HepG2 (cell line): Measurements from ENCODE around the gene BCAS3. TPM values are rescaled to one million over a fixed set of nuclear protein-coding genes. Genes with fewer than 3 reads are reported as not detected.

Experiments used
- ATAC-seq: fragments of 200-7000 bp; cut with Tn5 transposase; 3 replicates; pipeline ENCODE4 v1.9.1; 2020; ENCODE audit warnings: mild to moderate bottlenecking, moderate library complexity
- BruUV-seq: library from RNA; stranded (reverse); fragments of 400-500 nt; replicated peaks from 2 replicates; lab custom pipeline; 2021; lab: Mats Ljungman, UMichigan
- CTCF ChIA-PET: fragments of 300-600 bp; formaldehyde crosslinking; extraction: SDS; loops from one replicate; lab custom pipeline; 2021; ENCODE audit warnings: low total read pairs, inconsistent platforms, low intra/inter-chr PET ratio; lab: Yijun Ruan, JAX
- POLR2A ChIA-PET: fragments of 350-600 bp; sonication (Branson Sonifier 250); formaldehyde crosslinking; loops from one replicate; lab custom pipeline; 2020; ENCODE audit warnings: antibody characterized with exemption, inconsistent platforms; lab: Yijun Ruan, JAX
- DNase-seq: peaks from one replicate; pipeline ENCODE4 v3.0.0-alpha.2; 2015; ENCODE audit warnings: low spot score
- FAIRE-seq: peaks from 3 replicates; lab custom pipeline; 2011; peaks lifted over from hg19 to GRCh38; lab: Jason Lieb, UNC
- H2AFZ ChIP-seq: one replicate; pipeline ENCODE4 v1.6.1; 2011; ENCODE audit warnings: low read length, inconsistent platforms
- H3K27ac ChIP-seq: fragments of 300-600 bp; 3 replicates; pipeline ENCODE4 v1.8.0; 2011; ENCODE audit warnings: mixed run types, mild to moderate bottlenecking, mixed read lengths, low read length, inconsistent platforms; ENCODE audit not compliant: insufficient read depth; ENCODE audit errors: extremely low read length
- H3K27me3 ChIP-seq, 2 experiments: fragments of 200-600 bp in 1 of 2; 2 replicates in 1 of 2; 3 replicates in 1 of 2; pipeline versions ENCODE4 v1.6.0 to v1.8.0; 2011; ENCODE audit warnings: low read length in 2 of 2, mild to moderate bottlenecking in 2 of 2, moderate library complexity in 2 of 2, inconsistent platforms in 1 of 2; ENCODE audit not compliant: insufficient read depth in 2 of 2, control insufficient read depth in 1 of 2
- H3K36me3 ChIP-seq, 2 experiments: fragments of 200-600 bp in 1 of 2; replicated peaks in 1 of 2; 2 replicates in 1 of 2; 3 replicates in 1 of 2; pipeline versions ENCODE4 v1.5.1 to v1.8.0; 2011; ENCODE audit warnings: low read length in 2 of 2, inconsistent platforms in 1 of 2; ENCODE audit not compliant: insufficient read depth in 2 of 2, control insufficient read depth in 1 of 2
- H3K4me1 ChIP-seq: 2 replicates; pipeline ENCODE4 v1.5.1; 2012; ENCODE audit warnings: low read length, inconsistent platforms; ENCODE audit not compliant: insufficient read depth
- H3K4me2 ChIP-seq: 2 replicates; pipeline ENCODE4 v1.6.0; 2011; ENCODE audit warnings: low read depth, low read length, inconsistent platforms
- H3K4me3 ChIP-seq, 3 experiments: fragments of 200-600 bp in 1 of 3; sonication (generic), shearing (Covaris generic) in 1 of 3; replicated peaks in 1 of 3; 2 replicates each; pipeline ENCODE4 v1.5.1; 2011 to 2016; ENCODE audit warnings: low read length in 3 of 3, inconsistent platforms in 2 of 3, low read depth in 2 of 3, mild to moderate bottlenecking in 2 of 3, control low read depth in 1 of 3, mixed read lengths in 1 of 3; ENCODE audit not compliant: insufficient read depth in 1 of 3
- H3K79me2 ChIP-seq: one replicate; pipeline ENCODE4 v1.6.1; 2011; ENCODE audit warnings: low read length, inconsistent platforms; ENCODE audit not compliant: insufficient read depth
- H3K9ac ChIP-seq: 2 replicates; pipeline ENCODE4 v1.6.0; 2011; ENCODE audit warnings: mild to moderate bottlenecking, low read depth, low read length, inconsistent platforms; ENCODE audit not compliant: insufficient read depth
- H3K9me3 ChIP-seq: 2 replicates; pipeline ENCODE4 v1.5.1; 2012; ENCODE audit warnings: mild to moderate bottlenecking, low read length
- H4K20me1 ChIP-seq: 2 replicates; pipeline ENCODE4 v1.6.0; 2011; ENCODE audit warnings: inconsistent platforms, mild to moderate bottlenecking, low read length, moderate library complexity; ENCODE audit not compliant: insufficient read depth
- ARID4A ChIP-seq: sonication (generic); formaldehyde crosslinking; IDR thresholded peaks from 2 replicates; pipeline ENCODE4 v1.5.0; 2020; ENCODE audit warnings: mild to moderate bottlenecking, missing genetic modification reagents, borderline replicate concordance
- ATF3 ChIP-seq: sonication (generic); formaldehyde crosslinking; IDR thresholded peaks from 2 replicates; pipeline ENCODE4 v1.4.0; 2020; ENCODE audit warnings: missing genetic modification reagents
- GATAD1 ChIP-seq: IDR thresholded peaks from 2 replicates; pipeline ENCODE4 v1.6.1; 2016; ENCODE audit warnings: missing genetic modification reagents, missing compliant biosample characterization
- MAFG ChIP-seq: sonication (generic); formaldehyde crosslinking; IDR thresholded peaks from 2 replicates; pipeline ENCODE4 v1.5.1; 2020; ENCODE audit warnings: mild to moderate bottlenecking, missing genetic modification reagents
- ZBTB37 ChIP-seq: sonication (generic); formaldehyde crosslinking; IDR thresholded peaks from 2 replicates; pipeline ENCODE4 v1.4.0; 2020; ENCODE audit warnings: mild to moderate bottlenecking, missing genetic modification reagents
- ZNF331 ChIP-seq: sonication (generic); formaldehyde crosslinking; IDR thresholded peaks from 2 replicates; pipeline ENCODE4 v1.4.0; 2020; ENCODE audit warnings: missing genetic modification reagents
- ZNF543 ChIP-seq: sonication (generic); formaldehyde crosslinking; IDR thresholded peaks from 2 replicates; pipeline ENCODE4 v1.4.0; 2020; ENCODE audit warnings: mild to moderate bottlenecking, missing genetic modification reagents
- ZNF570 ChIP-seq: sonication (generic); formaldehyde crosslinking; IDR thresholded peaks from 2 replicates; pipeline ENCODE4 v1.4.0; 2020; ENCODE audit warnings: mild to moderate bottlenecking, missing genetic modification reagents, borderline replicate concordance
- ZNF576 ChIP-seq: sonication (generic); formaldehyde crosslinking; IDR thresholded peaks from 2 replicates; pipeline ENCODE4 v1.4.0; 2020; ENCODE audit warnings: mild to moderate bottlenecking, missing genetic modification reagents
- ZSCAN12 ChIP-seq: sonication (generic); formaldehyde crosslinking; IDR thresholded peaks from 2 replicates; pipeline ENCODE4 v1.9.0; 2021; ENCODE audit warnings: mild to moderate bottlenecking, missing genetic modification reagents
- WGBS: methylation state at CpG from one replicate; pipeline ENCODE4 v1.1.6; 2017; ENCODE audit warnings: low lambda C conversion rate; 5-methylcytosine and 5-hydroxymethylcytosine counted together
- in situ Hi-C: cut with HindIII; loops from 2 replicates; pipeline ENCODE4 v1.10.0; 2017; ENCODE audit warnings: low pct_unique_long_range_greater_than_20kb; ENCODE audit not compliant: extremely low pct_ligation_motif_present
- intact Hi-C: fragments of 100-400 bp; cut with micrococcal nuclease; formaldehyde crosslinking; loops from one replicate; pipeline ENCODE4 v1.10.0; 2022; ENCODE audit not compliant: unreplicated experiment
- polyA plus RNA-seq, 8 experiments: library from polyadenylated mRNA; depleted of rRNA in 3 of 8; stranded (reverse) in 7 of 8; unstranded in 1 of 8; fragments of >200 nt; fragmentation: Illumina TruSeq in 4 of 8; extraction: Trizol in 4 of 8; gene quantifications; 2 replicates each; pipeline versions ENCODE4 v1.2.1 to v1.2.3, GENCODE V29; 2011 to 2016; ENCODE audit warnings: low read depth in 4 of 8, missing spikeins in 1 of 8, mixed read lengths in 1 of 8; ENCODE audit not compliant: insufficient read depth in 1 of 8
- total RNA-seq, 5 experiments: library from RNA; depleted of rRNA; stranded (reverse); fragments of >200 nt; fragmentation: Illumina TruSeq; extraction: Trizol; gene quantifications; 2 replicates each; pipeline ENCODE4 v1.2.3, GENCODE V29; 2016; ENCODE audit warnings: low read depth in 1 of 5

BCAS3 gene
- total and polyA plus RNA-seq, 2 of the 13 experiments (the other 11 are each of a cell fraction or from before 2014, with no cell fraction given) = 10.7 to 11.2 TPM

- TF ChIP-seq ZBTB37 (CRISPR knock-in tag) (no peak), ZNF570 (CRISPR knock-in tag) (no peak)
Measured at GRCh38 chr17:61408151-61409041, 730.7 kb downstream of the BCAS3 start (continued).

- POLR2A ChIA-PET = interaction anchor here (3.7 kb wide), 1 partner anchor 10 kb away, joined by 19 read pairs; the partner anchor contains the start of gene TBX2
- ATAC-seq (peak; percentile 58), DNase-seq (no peak), FAIRE-seq (no peak)
- Histone ChIP-seq H3K27me3 (no peaks in the 10 kb centered on the region), H3K9me3 (no peaks in the 10 kb centered on the region), H3K4me1 (peaks cover 48% of the 10 kb centered on the region), H3K4me2 (peak overlapping the region; percentile 92), H3K27ac (no peak overlapping the region), H3K9ac (peak overlapping the region; percentile 63), H4K20me1 (no peaks in the 10 kb centered on the region), H3K4me3 (peak overlapping the region; percentile 65 to 77 (median 66)), H3K36me3 (peaks cover 0 to 3% of the 10 kb centered on the region in 2 experiments; a peak in 2 of 5 replicates), H3K79me2 (no peaks in the 10 kb centered on the region), H2AFZ (no peak overlapping the region)
- CTCF ChIA-PET = interaction anchor here (0.6 to 1.8 kb wide), 7 partner anchors 53 to 438 kb away, joined by 3 to 13 read pairs (median 3); no protein-coding TSS in a partner anchor
- 15% methylated on average over 37 of the region's 73 CpGs for WGBS
- in situ Hi-C loops (loop anchor here (5.0 to 10.0 kb wide), 2 partner anchors 173 to 425 kb away; no protein-coding TSS in a partner anchor), intact Hi-C loops (loop anchor here (1.0 to 5.0 kb wide), 4 partner anchors 345 to 439 kb away; no protein-coding TSS in a partner anchor)
- BruUV-seq = no TSS peak
- TF ChIP-seq GATAD1 (CRISPR knock-in tag) (no peak), ZNF331 (CRISPR knock-in tag) (no peak), ZNF576 (CRISPR knock-in tag) (no peak), ZSCAN12 (no peak), ATF3 (no peak), MAFG (CRISPR knock-in tag) (no peak), ZNF543 (no peak), ARID4A (CRISPR knock-in tag) (peak; percentile 29; the same call in 1 of the 2 replicates)
Measured at GRCh38 chr17:61409301-61410112, 731.9 kb downstream of the BCAS3 start.
